Measurements from ENCODE around the gene INSIG1. TPM values are rescaled to one million over a fixed set of nuclear protein-coding genes. Genes with fewer than 3 reads are reported as not detected.

INSIG1 gene
- polyA plus RNA-seq, 1 of the 3 experiments (the other 2 are of a cell fraction), result 6.4 TPM

DNA sequence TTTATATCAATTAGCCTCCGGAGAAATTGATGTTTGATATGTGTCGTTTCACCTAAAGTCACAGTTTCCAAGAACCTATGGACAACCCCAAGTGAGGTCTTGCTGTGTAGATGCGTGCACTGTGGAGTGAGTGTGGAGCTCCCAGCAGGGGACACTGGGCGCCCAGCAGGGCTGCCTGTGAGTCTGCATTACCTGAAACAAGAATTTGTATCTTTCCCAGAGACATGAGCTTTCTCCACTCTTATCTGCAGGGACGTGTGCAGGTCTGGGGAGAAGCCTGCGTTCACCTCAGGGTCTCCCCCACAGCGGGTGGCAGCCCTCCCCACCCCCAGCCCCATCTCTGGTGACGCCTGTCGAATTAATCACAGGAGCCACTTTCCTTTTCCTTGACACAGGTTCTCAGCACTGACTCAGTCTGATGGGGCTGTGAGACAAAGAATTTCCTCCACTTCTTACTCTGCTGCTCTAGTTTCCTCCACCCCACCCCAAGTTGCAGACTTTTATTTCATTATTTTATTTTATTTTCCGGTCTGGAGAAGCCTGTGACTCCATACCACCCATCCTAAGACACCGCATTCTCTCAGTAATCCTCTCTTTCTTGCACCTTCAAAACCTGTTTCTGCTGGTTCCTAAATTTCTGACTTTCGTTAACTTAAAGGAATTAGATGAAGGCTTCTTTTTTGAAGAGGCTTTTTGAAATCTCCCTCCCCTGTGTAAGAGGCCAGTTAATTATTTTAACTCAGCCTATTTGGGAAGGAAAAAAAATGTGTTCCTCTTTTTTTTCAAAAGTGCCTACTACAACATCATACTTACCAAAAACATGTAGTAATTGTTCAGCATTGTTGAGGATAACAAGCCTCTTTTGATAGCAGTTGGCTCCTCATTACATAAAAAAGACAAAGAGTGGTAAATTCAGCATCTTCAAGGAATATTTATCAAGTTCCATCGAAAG lies 17.0 kb upstream of the INSIG1 start:
- Histone ChIP-seq H3K4me1 (ENCODE audit: control insufficient read depth in 1 of 2, insufficient read depth in 2 of 2, low read depth in 1 of 2, low read length in 1 of 2) (peaks cover 0 to 2% of the 10 kb centered on the region in 2 experiments; a peak in 1 of 4 replicates), H3K27me3 (ENCODE audit: insufficient read depth) (peaks cover 54% of the 10 kb centered on the region), H3K9me3 (no peaks in the 10 kb centered on the region), H3K4me2 (no peak overlapping the region), H3F3A (replicated peaks; ENCODE audit: insufficient read depth) (no peaks in the 10 kb centered on the region), H3K4me3 (ENCODE audit: low read depth in 2 of 2, low read length in 1 of 2) (no peak overlapping the region), H3K9me2 (no peaks in the 10 kb centered on the region), H2AFZ (ENCODE audit: low read depth) (no peak overlapping the region), H3K79me2 (ENCODE audit: insufficient read depth) (no peaks in the 10 kb centered on the region), H3K36me3 (replicated peaks in 1 of 2; ENCODE audit: control insufficient read depth in 1 of 2, insufficient read depth in 2 of 2, low read length in 1 of 2) (no peaks in the 10 kb centered on the region), H3K27ac (ENCODE audit: low read depth in 2 of 2, low read length in 1 of 2) (no peak overlapping the region), H3K9ac (no peak overlapping the region), H4K20me1 (ENCODE audit: insufficient read depth) (no peaks in the 10 kb centered on the region)
- CTCF ChIA-PET, result interaction anchor here (0.7 to 1.2 kb wide), 2 partner anchors 18 to 90 kb away, joined by 3 read pairs; no protein-coding TSS in a partner anchor
- 54% methylated on average over 13 of the region's 13 CpGs for WGBS (ENCODE audit: low lambda C conversion rate)
- DNase-seq, result no peak
- POLR2A ChIA-PET, result no interaction called here
- no peak for TF ChIP-seq GABPA (IDR thresholded peaks at IDR 0.05; ENCODE audit: low read depth)
- TF ChIP-seq, protein P1, sequence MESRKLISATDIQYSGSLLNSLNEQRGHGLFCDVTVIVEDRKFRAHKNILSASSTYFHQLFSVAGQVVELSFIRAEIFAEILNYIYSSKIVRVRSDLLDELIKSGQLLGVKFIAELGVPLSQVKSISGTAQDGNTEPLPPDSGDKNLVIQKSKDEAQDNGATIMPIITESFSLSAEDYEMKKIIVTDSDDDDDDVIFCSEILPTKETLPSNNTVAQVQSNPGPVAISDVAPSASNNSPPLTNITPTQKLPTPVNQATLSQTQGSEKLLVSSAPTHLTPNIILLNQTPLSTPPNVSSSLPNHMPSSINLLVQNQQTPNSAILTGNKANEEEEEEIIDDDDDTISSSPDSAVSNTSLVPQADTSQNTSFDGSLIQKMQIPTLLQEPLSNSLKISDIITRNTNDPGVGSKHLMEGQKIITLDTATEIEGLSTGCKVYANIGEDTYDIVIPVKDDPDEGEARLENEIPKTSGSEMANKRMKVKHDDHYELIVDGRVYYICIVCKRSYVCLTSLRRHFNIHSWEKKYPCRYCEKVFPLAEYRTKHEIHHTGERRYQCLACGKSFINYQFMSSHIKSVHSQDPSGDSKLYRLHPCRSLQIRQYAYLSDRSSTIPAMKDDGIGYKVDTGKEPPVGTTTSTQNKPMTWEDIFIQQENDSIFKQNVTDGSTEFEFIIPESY (IDR thresholded peaks at IDR 0.05; ENCODE audit: borderline replicate concordance, low read depth), result no peak
- no peak for TF ChIP-seq NRF1 (IDR thresholded peaks at IDR 0.05; ENCODE audit: low read depth, low read length)
- TF ChIP-seq TAF1 (IDR thresholded peaks at IDR 0.05; ENCODE audit: borderline replicate concordance, low read depth, low read length), result no peak
- TF ChIP-seq EP300 (IDR thresholded peaks at IDR 0.05; ENCODE audit: borderline replicate concordance in 1 of 2, low read depth in 1 of 2, low read length in 1 of 2), result no peak
- TF ChIP-seq FOSL2 (IDR thresholded peaks at IDR 0.05; ENCODE audit: borderline replicate concordance, low read depth), result no peak
- no peak for TF ChIP-seq SMC3 (IDR thresholded peaks at IDR 0.05; ENCODE audit: low read depth, low read length)
- TF ChIP-seq RCOR1 (IDR thresholded peaks at IDR 0.05; ENCODE audit: low read length), result no peak

DNA sequence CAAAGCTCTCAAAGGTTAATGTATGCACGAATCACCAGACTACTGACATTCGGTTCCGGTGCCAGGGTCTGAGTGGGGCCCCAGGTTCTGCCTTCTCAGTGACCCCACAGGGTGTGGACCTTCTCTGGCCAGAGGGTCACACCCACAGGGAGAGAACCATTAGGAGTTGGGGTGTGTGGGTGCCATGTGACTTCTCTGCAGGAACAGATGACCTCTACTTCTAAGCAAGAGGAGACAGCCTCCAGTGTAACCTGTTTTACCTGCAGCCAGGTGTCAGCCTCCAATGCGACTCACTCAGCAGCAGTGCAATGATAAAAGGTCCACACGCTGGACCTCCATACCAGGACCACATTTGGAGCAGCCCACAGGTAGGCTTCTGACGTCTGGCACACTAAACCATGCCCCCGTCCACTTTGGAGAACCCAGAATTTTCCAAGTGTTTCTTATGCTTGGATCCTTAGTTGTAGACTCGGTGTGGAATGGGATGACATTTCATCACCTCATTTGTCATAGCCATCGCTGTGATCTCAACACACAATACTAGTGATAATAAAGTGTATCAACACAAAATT lies 16.2 kb upstream of the INSIG1 start:
- no peaks in the 10 kb centered on the region for H3K9me3 ChIP-seq
- H3K36me3 ChIP-seq (replicated peaks in 1 of 2; ENCODE audit: control insufficient read depth in 1 of 2, insufficient read depth in 2 of 2, low read length in 1 of 2), result no peaks in the 10 kb centered on the region
- no peak overlapping the region for H3K27ac ChIP-seq (ENCODE audit: low read depth in 2 of 2, low read length in 1 of 2)
- ChIA-PET CTCF (interaction anchor here (0.6 to 0.7 kb wide), 2 partner anchors 17 to 19 kb away, joined by 3 read pairs; no protein-coding TSS in a partner anchor), POLR2A (no interaction called here)
- peaks cover 0 to 2% of the 10 kb centered on the region in 2 experiments; a peak in 1 of 4 replicates for H3K4me1 ChIP-seq (ENCODE audit: control insufficient read depth in 1 of 2, insufficient read depth in 2 of 2, low read depth in 1 of 2, low read length in 1 of 2)
- no peak overlapping the region for H2AFZ ChIP-seq (ENCODE audit: low read depth)
- no peak for DNase-seq
- H3K4me2 ChIP-seq, result no peak overlapping the region
- H3F3A ChIP-seq (replicated peaks; ENCODE audit: insufficient read depth), result no peaks in the 10 kb centered on the region
- H3K79me2 ChIP-seq (ENCODE audit: insufficient read depth), result no peaks in the 10 kb centered on the region
- H3K9me2 ChIP-seq, result no peaks in the 10 kb centered on the region
- TF ChIP-seq, protein P2, sequence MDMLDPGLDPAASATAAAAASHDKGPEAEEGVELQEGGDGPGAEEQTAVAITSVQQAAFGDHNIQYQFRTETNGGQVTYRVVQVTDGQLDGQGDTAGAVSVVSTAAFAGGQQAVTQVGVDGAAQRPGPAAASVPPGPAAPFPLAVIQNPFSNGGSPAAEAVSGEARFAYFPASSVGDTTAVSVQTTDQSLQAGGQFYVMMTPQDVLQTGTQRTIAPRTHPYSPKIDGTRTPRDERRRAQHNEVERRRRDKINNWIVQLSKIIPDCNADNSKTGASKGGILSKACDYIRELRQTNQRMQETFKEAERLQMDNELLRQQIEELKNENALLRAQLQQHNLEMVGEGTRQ (IDR thresholded peaks at IDR 0.05; ENCODE audit: borderline replicate concordance, low read depth, low read length), result no peak
- WGBS (ENCODE audit: low lambda C conversion rate), result 60% methylated on average over 9 of the region's 9 CpGs
- H4K20me1 ChIP-seq (ENCODE audit: insufficient read depth), result no peaks in the 10 kb centered on the region
- H3K4me3 ChIP-seq (ENCODE audit: low read depth in 2 of 2, low read length in 1 of 2), result no peak overlapping the region
- H3K9ac ChIP-seq, result no peak overlapping the region
- H3K27me3 ChIP-seq (ENCODE audit: insufficient read depth), result peaks cover 58% of the 10 kb centered on the region

Measured in SK-N-SH (cell line).